ENCODE data around the gene CDC40. TPM values are rescaled to one million over a fixed set of nuclear protein-coding genes. Genes with fewer than 3 reads are reported as not detected.

The CDC40 gene
- total RNA-seq, 1 donor from 2014 or later, result 20.5 TPM

DNA sequence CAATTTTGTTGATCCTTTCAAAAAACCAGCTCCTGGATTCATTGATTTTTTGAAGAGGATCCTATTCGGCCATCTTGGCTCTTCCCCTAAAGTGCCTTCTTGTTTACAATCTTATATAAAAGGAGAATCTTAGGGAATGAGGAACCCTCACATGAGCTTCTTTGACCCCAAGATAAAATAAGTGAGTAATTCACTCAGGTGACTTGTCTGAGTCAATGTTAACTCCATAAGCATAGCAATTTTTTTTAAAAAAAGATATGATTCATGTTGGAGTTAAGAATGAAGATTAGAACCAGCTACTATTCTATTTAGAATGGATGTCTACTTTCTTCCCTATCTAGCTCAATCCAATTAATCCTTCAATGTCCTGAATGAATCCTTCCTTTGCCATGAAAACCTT, 21.7 kb upstream of the CDC40 start:
- ATAC-seq, result no peak
- Histone ChIP-seq H3K4me3 (no peak overlapping the region), H3K4me1 (no peaks in the 10 kb centered on the region), H3K9me3 (no peaks in the 10 kb centered on the region), H3K36me3 (no peaks in the 10 kb centered on the region), H3K27me3 (no peaks in the 10 kb centered on the region), H3K27ac (no peak overlapping the region)
- intact Hi-C loops (cut with DNase I), result no loop called here
- DNase-seq, result no peak
- TF ChIP-seq, protein P1, sequence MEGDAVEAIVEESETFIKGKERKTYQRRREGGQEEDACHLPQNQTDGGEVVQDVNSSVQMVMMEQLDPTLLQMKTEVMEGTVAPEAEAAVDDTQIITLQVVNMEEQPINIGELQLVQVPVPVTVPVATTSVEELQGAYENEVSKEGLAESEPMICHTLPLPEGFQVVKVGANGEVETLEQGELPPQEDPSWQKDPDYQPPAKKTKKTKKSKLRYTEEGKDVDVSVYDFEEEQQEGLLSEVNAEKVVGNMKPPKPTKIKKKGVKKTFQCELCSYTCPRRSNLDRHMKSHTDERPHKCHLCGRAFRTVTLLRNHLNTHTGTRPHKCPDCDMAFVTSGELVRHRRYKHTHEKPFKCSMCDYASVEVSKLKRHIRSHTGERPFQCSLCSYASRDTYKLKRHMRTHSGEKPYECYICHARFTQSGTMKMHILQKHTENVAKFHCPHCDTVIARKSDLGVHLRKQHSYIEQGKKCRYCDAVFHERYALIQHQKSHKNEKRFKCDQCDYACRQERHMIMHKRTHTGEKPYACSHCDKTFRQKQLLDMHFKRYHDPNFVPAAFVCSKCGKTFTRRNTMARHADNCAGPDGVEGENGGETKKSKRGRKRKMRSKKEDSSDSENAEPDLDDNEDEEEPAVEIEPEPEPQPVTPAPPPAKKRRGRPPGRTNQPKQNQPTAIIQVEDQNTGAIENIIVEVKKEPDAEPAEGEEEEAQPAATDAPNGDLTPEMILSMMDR (IDR thresholded peaks at IDR 0.05), result no peak

- Histone ChIP-seq H3K4me1 (no peaks in the 10 kb centered on the region), H3K27me3 (peaks cover 3% of the 10 kb centered on the region), H3K9me3 (no peaks in the 10 kb centered on the region), H3K4me3 (no peak overlapping the region), H3K36me3 (no peaks in the 10 kb centered on the region), H3K27ac (no peak overlapping the region)
- no peak for ATAC-seq
- TF ChIP-seq, protein P1 (IDR thresholded peaks at IDR 0.05), result no peak
- intact Hi-C loops (cut with DNase I), result no loop called here
- DNase-seq, result no peak
Observed at GRCh38 chr6:110170081-110170480, 10.1 kb upstream of the CDC40 start.

DNA sequence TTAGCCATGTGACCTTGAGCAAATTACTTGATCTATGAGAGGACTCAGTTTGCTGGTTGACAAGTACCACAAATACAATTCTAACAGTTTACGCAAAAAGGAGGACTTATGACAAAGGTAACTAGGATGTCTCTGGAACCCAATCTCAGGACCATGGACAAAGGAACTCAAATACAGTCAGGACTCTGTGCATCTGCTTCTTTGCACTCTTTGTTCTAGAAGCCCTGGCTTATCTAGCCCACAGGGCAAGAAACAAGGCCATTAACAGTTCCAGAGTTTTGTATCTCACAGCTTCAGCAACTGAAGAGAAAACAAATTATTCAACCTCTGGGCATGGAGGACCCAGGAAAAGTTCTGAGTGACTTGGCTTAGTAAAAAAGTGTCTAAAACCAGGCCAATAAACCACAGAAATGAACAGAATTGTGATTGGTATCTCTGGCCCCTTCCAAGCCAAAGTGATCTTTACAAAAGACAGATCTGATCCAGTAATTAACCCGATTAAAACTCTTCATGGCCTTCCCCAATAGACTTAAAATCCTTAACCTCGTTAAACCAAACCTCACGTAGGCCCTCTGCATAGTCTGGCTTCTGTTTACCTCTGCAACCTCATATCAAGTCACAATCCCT, 6.6 kb upstream of the CDC40 start:
- ATAC-seq, result no peak
- Histone ChIP-seq H3K27ac (no peak overlapping the region), H3K36me3 (no peaks in the 10 kb centered on the region), H3K4me3 (no peak overlapping the region), H3K27me3 (peaks cover 6% of the 10 kb centered on the region), H3K9me3 (no peaks in the 10 kb centered on the region), H3K4me1 (peaks cover 5% of the 10 kb centered on the region)
- TF ChIP-seq, protein P1 (IDR thresholded peaks at IDR 0.05), result no peak
- intact Hi-C loops (cut with DNase I), result no loop called here
- no peak for DNase-seq

DNA sequence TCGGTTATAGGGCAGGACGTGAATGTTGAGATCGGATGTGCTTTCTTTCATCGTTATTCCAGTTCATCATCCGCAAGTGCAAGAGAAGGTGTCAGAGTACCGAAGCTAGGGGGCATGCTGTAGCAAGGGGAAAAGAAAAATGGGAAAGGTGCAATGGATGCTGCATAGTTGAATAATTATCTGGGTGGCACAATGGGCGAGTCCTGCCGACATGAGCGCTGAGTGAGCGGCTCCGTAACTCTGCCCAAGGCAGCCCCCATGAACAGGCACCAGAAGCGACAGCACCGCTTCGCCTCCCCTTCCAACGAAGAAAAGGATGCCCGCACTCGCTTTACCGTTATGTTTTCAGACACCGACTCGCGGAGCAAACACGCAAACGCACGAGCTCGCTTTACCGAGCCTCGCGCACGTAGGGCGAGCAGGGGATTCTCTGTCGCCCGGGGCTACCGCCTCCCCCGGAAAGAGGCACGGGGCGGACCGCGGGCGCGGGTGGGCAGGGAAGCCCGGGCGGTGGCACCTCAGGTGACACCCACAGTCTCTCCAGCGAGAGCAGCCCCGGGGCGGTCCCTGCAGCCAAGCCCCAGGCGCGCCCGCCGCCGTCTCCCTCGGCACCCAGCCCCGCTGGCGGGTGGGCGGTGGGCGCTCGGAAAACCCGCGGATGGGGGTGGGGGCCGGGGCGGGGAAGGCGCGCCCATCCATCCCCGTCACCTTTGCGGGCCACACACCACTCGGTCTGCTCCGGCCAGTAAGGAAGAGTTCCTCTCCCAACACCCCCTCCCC, 1.4 kb upstream of the CDC40 start:
- DNase-seq (peak; percentile 75), ATAC-seq (peak; percentile 28)
- no peaks in the 10 kb centered on the region for H3K9me3 ChIP-seq
- H3K27me3 ChIP-seq, result peaks cover 4% of the 10 kb centered on the region
- intact Hi-C loops (cut with DNase I), result no loop called here
- TF ChIP-seq, protein P1 (IDR thresholded peaks at IDR 0.05), result peak; percentile 48
- H3K4me1 ChIP-seq, result peaks cover 33% of the 10 kb centered on the region
- peak overlapping the region; percentile 68 for H3K4me3 ChIP-seq
- peak overlapping the region; percentile 85 for H3K27ac ChIP-seq
- no peaks in the 10 kb centered on the region for H3K36me3 ChIP-seq

- ATAC-seq (peak; percentile 99), DNase-seq (peak; percentile 95)
- peak within 1 kb of the TSS; percentile 85 for H3K27ac ChIP-seq
- H3K4me1 ChIP-seq, result peaks cover 40% of the 10 kb centered on the region
- no peaks in the 10 kb centered on the region for H3K36me3 ChIP-seq
- intact Hi-C loops (cut with DNase I), result no loop called here
- TF ChIP-seq, protein P1 (IDR thresholded peaks at IDR 0.05), result no peak
- peak within 1 kb of the TSS; percentile 68 for H3K4me3 ChIP-seq
- no peaks in the 10 kb centered on the region for H3K9me3 ChIP-seq
- H3K27me3 ChIP-seq, result peaks cover 4% of the 10 kb centered on the region
Observed at GRCh38 chr6:110179406-110180227, 610 bp upstream of the CDC40 start, which contains the start of gene WASF1. Gene WASF1 (minus strand): TSS chr6:110179670. CDS start chr6:110127601, 52,069 bp downstream.
